HG03342 (cell line): ENCODE measurements around the gene ATG16L2.
"Not testable (repeated sequence)": the region's sequence is repeated elsewhere in the genome, so short reads cannot be mapped to it uniquely, and the experiment has no call there.

Experiments
- ATAC-seq: cut with Tn5 transposase; IDR thresholded peaks from one replicate; pipeline ENCODE4 v1.9.1; 2021; ENCODE audit warnings: mild to moderate bottlenecking, moderate library complexity; ENCODE audit not compliant: unreplicated experiment

The ATG16L2 gene

DNA sequence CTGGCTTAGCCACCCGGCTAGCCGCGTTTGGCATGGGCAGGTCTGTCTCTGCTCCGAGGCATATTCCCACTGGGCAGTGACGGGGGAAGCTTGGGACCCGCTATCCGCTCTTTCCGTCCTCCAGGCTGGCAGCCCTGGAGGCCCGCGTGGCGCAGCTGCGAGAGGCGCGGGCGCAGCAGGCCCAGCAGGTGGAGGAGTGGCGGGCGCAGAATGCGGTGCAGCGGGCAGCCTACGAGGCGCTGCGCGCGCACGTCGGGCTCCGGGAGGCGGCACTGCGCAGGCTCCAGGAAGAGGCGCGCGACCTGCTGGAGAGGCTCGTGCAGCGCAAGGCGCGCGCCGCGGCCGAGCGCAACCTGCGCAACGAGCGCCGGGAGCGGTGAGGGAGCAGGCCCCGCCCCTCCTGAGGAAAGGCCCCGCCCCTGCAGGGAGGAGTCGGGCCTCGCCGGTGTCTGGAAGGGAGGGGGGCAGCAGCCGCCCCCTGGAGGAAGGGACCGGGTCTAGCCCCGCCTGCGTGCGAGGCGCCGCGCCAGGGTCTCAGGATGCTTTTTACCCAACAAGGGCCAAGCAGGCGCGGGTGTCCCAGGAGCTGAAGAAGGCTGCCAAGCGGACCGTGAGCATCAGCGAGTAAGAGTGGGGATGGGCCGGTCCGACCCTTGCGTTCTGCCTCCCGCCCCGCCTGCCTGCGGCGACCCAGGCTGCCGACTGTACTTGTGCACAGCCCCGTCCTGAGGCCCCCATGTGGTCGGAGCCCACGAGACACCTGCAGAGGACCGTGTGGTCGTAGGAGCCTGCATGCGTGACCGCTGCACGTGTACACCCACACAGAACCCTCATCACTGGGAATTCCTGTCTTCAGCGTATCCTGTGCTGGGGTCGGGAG lies 7.9 kb downstream of the ATG16L2 start:
- no peak for ATAC-seq

DNA sequence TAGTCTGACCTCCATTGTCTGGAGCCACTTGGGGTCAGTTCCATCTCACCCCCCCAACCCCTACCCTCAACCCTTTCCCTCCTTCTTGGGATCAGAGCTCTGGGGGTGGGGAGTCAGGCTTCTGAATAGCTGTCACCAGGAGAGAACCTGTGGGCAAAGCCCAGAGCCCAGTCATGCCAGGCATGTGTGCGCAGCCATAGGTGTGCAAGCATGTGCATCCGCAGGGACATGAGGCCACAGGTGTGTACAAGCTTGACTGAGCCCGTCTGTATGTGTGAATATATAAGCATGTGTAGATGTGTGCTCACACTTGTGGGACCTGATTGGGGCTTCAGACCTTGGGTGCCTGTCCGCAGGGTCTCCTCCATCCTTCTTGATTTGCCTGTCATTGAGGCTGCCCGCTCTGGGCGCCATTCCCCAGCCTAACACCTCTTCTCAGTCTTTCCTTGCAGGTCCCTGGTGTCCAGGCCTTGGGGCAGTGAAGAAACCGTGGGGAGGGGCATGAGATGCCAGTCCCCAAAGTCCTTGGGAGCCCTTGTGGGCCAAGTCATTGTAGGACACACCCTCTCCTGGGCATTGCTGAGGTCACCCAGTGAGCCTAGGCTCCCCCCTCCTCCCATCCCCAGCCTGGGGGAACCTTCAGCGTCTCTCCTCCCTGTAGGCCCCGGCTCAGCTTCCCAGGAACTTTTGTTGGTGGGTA lies 9.0 kb downstream of the ATG16L2 start:
- ATAC-seq = no peak

DNA sequence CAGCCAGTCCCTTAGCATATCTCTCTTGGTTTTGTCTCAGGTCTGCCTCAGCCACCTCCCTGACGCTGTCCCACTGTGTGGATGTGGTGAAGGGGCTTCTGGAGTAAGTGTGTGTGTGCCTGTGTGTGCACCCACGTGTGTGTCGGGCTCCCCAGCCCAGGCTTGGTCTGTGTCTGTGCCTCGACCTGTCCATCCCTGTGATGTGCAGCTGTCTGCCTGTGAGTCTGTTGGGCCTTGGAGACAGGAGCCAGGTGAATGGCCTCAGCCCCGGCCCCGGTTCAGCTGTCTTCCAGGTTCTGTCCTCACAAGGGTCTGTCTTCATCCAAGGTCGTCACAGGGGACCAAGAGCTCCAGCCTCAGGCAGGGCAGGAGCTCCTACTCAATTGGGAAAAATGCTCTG lies 9.8 kb downstream of the ATG16L2 start:
- no peak for ATAC-seq

DNA sequence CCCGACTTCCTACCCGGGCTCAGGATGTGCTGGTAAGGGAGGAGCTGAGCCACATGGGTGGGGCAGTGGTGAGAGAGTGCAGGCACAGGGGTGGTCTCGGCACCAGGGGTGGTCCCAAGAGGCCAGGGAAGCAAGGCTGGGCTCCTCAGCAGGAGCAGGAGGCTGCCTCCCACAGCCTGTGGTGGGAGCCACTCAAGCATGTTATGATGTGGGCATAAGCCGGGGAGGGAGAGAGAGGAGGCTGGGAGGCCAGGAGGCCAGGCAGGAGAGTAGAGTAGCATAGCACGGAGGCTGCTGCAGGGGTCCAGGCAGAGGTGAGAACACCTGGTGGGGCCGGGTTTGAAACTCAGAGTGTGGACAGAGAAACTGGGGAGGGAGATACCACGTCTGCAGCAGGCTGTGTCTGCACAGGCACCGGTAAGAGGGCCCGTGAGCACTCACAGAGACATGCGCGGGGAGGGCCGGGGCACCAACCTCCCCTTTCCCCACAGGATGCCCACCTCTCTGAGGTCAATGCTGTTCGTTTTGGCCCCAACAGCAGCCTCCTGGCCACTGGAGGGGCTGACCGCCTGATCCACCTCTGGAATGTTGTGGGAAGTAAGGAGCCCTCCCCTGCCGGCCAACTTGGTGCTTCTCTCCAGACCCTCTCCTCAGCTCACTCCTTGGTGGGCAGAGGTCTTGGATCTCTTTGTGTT lies 10.7 kb downstream of the ATG16L2 start:
- no peak for ATAC-seq

DNA sequence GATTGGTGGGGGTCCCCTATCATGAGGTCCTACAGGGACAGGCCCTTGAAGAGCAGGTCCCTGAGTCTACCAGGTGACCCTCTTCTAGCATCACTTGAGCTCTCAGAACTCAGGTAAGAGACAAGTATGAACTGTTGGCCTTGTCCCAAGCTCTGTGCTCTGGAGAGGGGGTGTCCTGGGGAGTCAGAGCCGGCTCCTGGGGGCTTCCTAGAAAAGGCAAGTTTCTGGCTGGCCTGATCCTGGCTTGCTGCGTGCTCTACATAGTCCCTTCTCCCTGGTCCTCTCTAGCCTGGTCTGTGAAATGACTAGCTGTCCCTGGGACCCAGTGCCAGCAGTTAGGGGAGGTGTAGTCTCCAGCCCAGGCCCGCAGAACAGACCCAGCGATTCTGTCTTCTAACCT lies 11.4 kb downstream of the ATG16L2 start:
- ATAC-seq = no peak

DNA sequence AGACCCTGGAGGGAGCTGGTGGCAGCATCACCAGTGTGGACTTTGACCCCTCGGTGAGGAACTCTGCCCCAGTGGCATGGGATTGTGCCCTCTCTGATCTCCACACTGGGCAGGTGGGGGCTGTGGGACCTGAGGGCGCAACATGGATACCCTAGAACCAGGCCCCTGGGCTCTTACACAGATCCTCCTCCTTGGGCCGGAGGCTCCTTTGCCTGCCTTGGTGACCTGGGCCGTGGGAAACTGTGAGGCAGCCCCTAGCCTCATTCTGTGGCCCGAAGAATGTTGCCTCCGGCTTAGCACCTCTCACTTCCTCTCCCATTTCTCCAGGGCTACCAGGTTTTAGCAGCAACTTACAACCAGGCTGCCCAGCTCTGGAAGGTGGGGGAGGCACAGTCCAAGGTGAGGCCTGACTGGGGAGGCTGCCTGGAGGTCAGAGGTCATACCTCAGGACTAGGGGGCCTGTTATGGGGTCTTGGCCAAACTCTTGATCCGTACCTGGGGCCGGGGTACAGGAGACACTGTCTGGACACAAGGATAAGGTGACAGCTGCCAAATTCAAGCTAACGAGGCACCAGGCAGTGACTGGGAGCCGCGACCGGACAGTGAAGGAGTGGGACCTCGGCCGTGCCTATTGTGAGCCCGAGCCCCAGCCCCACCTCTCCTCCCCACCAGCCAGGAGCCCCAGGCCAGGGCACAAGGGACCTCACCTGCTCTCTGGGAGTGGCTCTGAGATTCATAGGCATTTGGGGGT lies 12.2 kb downstream of the ATG16L2 start:
- ATAC-seq = no peak

DNA sequence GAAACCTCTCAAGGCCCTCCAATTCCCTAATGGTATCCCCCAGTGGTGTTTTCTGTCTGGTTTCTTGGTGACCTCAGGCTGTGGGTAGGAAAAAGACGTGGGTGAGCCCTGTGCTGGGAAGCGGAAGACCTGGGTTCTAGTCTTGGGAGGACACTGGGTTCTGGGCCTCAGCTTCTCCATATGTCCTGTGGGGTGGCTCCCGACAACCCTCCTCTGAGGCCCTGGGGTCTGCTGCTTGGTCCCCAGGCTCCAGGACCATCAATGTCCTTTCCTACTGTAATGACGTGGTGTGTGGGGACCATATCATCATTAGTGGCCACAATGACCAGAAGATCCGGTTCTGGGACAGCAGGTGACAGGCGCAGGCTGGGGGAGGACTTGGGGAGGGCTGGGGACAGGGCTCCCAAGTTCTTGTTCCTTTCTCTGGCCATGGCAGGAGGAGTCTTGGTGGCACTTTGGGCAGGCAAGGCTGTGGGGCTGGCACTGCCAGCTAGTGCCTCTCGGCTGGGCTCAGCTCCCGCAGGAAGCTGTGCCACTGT lies 12.8 kb downstream of the ATG16L2 start:
- no peak for ATAC-seq

DNA sequence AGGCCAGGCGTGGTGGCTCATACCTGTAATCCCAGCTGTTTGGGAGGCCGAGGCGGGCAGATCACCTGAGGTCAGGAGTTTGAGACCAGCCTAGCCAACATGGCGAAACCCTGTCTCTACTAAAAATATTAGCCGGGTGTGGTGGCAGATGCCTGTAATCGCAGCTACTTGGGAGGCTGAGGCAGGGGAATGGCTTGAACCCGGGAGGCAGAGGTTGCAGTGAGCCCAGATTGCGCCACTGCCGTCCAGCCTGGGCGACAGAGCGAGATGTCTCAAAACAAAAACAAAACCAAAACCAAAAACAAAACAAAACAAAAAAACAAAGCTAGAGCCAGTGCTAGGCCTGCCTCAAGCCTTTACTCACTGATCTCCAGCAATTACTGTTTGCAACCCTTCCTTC lies 13.4 kb downstream of the ATG16L2 start:
- not testable (repeated sequence) for ATAC-seq

DNA sequence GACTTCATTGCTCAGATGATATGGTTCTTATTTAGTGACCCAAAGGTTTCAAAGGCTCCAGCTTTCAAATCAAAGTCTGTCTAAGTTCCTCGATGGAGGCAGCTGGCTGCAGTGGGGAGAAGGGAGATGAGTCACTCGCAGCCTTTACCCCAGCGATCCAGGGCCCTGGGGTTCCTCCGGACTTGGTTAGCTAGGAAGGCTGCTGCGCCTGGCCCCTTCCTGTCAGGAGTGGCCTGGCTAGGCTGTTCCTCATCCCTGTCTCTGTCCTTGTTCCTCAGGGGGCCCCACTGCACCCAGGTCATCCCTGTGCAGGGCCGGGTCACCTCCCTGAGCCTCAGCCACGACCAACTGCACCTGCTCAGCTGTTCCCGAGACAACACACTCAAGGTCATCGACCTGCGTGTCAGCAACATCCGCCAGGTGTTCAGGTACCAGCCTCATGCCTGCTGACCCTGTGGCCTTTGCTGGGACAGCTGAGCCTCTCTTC lies 13.9 kb downstream of the ATG16L2 start:
- ATAC-seq = no peak

DNA sequence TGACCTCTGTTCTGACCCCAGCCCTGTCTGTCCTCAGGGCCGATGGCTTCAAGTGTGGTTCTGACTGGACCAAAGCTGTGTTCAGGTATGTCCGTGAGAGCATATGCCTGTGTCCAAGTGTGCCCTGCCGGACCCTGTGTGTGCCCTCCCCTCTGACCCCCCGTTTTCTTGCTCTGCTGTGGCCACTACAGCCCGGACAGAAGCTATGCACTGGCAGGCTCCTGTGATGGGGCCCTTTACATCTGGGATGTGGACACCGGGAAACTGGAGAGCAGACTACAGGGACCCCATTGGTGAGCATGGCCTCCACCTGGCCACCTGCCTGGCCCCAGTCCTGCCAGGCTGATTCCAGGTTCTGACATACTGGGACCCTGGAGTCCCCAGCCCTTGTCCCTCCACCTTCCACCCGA lies 14.5 kb downstream of the ATG16L2 start:
- no peak for ATAC-seq

DNA sequence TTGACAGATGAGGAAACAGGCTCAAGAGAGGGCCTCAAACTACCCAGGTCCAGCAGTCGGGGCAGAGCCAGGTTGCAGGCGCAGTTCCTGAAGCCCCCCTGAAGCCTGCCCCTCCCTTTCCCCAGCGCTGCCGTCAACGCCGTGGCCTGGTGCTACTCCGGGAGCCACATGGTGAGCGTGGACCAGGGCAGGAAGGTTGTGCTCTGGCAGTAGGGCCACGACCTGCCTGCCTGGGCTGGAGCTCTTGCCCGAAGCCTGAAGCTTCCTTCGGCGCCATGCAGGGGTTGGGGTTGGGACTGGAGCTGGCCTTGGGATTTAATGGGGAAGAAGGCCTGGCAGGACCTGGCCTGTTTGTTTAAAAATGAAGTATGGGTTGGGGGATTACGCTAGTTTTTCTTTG lies 15.0 kb downstream of the ATG16L2 start:
- ATAC-seq = no peak

DNA sequence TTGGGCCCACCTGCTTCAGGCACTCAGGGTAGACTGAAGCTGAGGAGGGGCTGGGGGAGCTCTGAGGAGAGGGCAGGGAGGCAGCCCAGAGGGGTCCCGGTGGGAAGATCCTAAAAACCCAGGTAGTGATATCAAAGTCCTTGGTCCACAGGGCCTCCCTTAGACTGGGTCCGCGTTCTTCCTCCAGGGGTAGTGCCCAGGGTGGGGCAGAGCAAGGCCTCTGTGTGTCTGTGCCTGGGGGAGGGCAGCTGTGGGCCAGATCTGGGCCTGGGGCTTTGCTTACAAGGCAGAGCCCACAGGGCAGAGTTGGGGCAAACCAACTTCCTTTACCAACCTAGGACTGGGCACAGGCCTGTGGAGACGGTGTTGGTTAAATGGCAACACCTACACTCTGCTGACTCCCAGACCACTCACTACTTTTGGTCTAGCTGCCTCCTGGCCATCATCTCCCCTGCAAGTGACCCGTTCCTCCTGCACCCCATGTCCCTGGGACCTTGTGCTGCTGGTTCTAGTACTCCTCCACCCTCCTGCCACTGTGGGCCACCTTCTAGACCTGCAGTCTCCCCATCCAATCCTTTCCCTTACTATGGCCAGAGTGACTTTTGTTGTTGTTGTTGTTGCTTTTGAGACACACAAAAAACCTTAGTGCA lies 15.8 kb downstream of the ATG16L2 start:
- no peak for ATAC-seq

DNA sequence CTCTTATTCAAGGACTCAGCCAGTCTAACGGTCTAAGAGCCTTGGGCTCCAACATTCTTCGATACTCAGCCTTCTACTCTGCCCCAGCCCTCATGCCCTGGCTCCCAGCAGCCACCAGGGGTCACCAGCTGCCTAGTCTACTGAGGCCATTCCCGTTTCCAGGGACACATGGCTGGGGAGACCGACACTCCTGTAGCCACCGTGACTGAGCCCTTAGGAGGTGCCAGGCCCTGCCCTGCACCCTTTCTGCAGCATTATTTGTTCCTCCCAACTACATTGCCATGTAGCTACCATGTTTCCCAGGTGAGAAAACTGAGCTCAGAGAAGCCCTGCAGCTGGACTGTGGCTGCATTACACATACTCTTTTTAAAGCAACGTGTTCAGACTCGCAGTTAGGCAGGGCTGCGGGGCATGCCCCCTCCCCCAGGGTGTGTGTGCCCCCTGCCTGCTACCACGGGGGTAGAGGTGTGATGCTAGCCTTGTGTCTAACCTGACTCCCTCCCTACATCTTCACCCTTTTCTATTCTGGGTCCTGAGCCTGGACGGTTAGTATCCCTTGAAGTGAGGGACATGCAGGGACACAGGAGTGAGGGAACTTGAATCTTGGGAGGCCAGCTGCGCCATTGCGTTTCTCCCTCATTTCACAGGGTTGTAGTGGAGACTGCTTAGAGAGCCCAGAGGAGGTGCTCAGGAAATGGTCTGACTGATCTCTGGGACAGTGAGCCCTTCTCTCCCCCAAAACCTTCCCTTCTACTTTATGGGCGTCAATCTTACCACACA lies 17.5 kb downstream of the ATG16L2 start:
- ATAC-seq = peak; percentile 50

DNA sequence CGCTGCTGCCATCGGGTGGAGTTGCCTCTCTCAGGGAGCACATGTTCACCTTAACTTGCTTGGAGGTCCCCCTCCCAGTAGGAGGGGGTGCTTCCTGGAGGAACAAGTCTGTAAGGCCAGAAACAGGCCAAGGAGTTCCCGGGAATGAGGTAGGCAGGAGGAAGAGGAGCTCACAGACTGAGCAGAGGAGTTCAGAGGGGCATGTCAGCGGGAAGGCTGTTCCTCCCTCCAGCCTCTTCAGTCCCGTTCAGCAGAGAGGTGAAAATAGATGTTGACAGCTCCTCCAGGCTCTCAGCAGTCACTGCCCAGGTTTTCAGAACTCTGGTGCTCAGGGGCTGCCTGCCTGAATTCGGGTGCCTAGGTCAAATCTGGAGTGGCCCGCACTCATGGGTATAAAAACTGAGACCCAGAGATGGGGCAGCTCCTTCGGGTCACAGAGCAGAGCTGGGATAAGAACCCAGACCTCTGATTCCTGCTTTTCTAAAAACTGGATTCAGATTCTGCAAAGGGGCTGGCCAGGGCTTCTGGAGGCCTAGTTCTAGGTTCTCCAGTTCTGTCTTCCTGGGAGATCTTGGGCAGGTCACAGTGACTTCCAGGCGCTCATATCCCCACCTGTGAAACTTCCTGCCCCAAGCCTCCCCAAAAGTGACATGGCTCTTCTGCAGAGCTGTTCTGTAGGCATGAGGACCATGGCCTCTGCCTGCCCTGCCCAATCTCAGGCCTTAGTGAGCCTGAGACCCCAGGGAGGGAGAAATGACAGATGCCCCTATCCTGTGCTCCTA lies 18.3 kb downstream of the ATG16L2 start:
- ATAC-seq = no peak

DNA sequence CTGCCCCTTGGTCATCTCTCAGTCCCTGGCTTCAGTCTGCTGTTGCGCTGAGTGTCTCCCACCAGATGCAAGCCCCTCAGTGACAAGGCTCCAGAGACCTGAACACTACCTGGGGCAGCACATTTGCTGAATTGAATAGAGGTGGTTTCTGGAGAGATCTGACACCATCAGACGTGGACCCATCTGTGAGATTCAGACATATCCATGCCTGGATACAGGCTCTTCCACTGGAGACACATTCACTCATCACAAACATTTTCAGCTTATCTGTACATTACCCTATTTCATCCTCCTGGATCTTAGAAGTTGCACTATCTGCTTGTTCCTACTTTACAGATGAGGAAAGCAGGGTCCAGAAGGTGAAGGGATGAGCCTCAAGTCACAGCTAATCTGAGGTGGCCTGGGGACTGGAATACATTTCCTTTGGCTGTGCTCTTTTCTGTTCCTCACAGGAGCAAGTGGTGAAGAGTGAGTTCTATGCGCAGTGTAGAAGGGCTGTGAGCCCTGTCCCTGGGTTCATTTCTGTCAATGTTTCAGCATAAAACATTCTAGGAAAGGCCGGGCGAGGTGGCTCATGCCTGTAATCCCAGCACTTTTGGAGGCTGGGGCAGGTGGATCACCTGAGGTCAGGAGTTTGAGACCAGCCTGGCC lies 19.0 kb downstream of the ATG16L2 start:
- no peak for ATAC-seq

DNA sequence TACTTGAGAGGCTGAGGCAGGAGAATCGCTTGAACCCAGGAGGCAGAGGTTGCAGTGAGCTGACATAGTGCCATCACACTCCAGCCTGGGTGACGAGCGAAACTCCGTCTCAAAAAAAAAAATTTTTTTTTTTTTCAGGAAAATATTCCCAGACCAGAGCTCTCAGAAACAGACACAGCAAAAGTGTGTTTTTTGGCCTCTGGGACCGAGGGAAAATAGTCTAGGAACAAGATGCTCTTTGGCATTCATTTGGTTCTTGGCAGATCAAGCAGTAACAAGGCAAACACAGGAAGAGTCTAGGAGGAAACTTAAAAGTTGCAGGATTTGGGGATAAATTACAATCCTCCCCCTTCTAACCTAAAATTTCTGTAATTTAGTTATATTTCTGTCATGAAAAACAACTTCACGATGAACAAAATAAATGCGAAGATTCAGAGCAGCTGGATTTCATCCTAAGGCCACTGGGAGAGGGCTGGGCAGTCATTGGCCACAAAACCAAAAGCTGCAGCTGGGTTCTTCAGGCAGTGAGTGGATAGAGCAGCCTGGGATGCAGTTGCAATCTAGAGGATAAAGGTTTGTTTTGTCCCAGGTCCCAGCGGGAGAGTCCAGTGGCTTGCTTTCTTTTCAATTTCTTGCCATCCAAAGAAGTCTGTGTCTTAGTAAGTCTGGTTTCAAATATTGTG lies 19.7 kb downstream of the ATG16L2 start:
- no peak for ATAC-seq

DNA sequence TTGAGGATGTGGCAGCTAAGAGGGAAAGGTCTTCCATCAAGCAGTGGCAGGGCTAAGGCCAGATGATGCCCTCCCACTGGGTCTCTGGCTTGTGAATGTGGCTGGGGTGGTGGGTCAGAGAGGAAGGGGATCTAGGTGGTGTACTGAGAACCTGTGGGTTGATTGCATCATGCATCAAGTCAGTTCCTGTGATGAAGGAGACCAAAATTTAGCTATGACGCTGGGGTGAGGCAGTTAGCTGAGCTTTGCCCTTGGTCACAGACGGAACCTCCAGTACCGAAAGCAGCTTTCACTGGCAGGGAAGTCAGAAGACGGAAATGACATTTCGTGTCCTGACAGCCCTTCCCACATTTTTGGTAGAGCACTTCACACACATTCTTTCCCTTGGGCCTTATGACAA lies 20.7 kb downstream of the ATG16L2 start:
- no peak for ATAC-seq
